HepG2 (cell line): ENCODE measurements around the gene PPEF2. TPM values are rescaled to one million over a fixed set of nuclear protein-coding genes. Genes with fewer than 3 reads are reported as not detected.
A peak's percentile ranks its signal among the peaks of the same experiment; 100 is the strongest.

ENCODE experiments used
- ATAC-seq: fragments of 200-7000 bp; cut with Tn5 transposase; 3 replicates; pipeline ENCODE4 v1.9.1; 2020; ENCODE audit warnings: mild to moderate bottlenecking, moderate library complexity
- BruUV-seq: library from RNA; stranded (reverse); fragments of 400-500 nt; replicated peaks from 2 replicates; lab custom pipeline; 2021; lab: Mats Ljungman, UMichigan
- CTCF ChIA-PET: fragments of 300-600 bp; formaldehyde crosslinking; extraction: SDS; loops from one replicate; lab custom pipeline; 2021; ENCODE audit warnings: low total read pairs, inconsistent platforms, low intra/inter-chr PET ratio; lab: Yijun Ruan, JAX
- POLR2A ChIA-PET: fragments of 350-600 bp; sonication (Branson Sonifier 250); formaldehyde crosslinking; loops from one replicate; lab custom pipeline; 2020; ENCODE audit warnings: antibody characterized with exemption, inconsistent platforms; lab: Yijun Ruan, JAX
- DNase-seq: peaks from one replicate; pipeline ENCODE4 v3.0.0-alpha.2; 2015; ENCODE audit warnings: low spot score
- FAIRE-seq: peaks from 3 replicates; lab custom pipeline; 2011; peaks lifted over from hg19 to GRCh38; lab: Jason Lieb, UNC
- H2AFZ ChIP-seq: one replicate; pipeline ENCODE4 v1.6.1; 2011; ENCODE audit warnings: low read length, inconsistent platforms
- H3K27ac ChIP-seq: fragments of 300-600 bp; 3 replicates; pipeline ENCODE4 v1.8.0; 2011; ENCODE audit warnings: mixed run types, mild to moderate bottlenecking, mixed read lengths, low read length, inconsistent platforms; ENCODE audit not compliant: insufficient read depth; ENCODE audit errors: extremely low read length
- H3K27me3 ChIP-seq, 2 experiments: fragments of 200-600 bp in 1 of 2; 2 replicates in 1 of 2; 3 replicates in 1 of 2; pipeline versions ENCODE4 v1.6.0 to v1.8.0; 2011; ENCODE audit warnings: low read length in 2 of 2, mild to moderate bottlenecking in 2 of 2, moderate library complexity in 2 of 2, inconsistent platforms in 1 of 2; ENCODE audit not compliant: insufficient read depth in 2 of 2, control insufficient read depth in 1 of 2
- H3K36me3 ChIP-seq, 2 experiments: fragments of 200-600 bp in 1 of 2; replicated peaks in 1 of 2; 2 replicates in 1 of 2; 3 replicates in 1 of 2; pipeline versions ENCODE4 v1.5.1 to v1.8.0; 2011; ENCODE audit warnings: low read length in 2 of 2, inconsistent platforms in 1 of 2; ENCODE audit not compliant: insufficient read depth in 2 of 2, control insufficient read depth in 1 of 2
- H3K4me1 ChIP-seq: 2 replicates; pipeline ENCODE4 v1.5.1; 2012; ENCODE audit warnings: low read length, inconsistent platforms; ENCODE audit not compliant: insufficient read depth
- H3K4me2 ChIP-seq: 2 replicates; pipeline ENCODE4 v1.6.0; 2011; ENCODE audit warnings: low read depth, low read length, inconsistent platforms
- H3K4me3 ChIP-seq, 3 experiments: fragments of 200-600 bp in 1 of 3; sonication (generic), shearing (Covaris generic) in 1 of 3; replicated peaks in 1 of 3; 2 replicates each; pipeline ENCODE4 v1.5.1; 2011 to 2016; ENCODE audit warnings: low read length in 3 of 3, inconsistent platforms in 2 of 3, low read depth in 2 of 3, mild to moderate bottlenecking in 2 of 3, control low read depth in 1 of 3, mixed read lengths in 1 of 3; ENCODE audit not compliant: insufficient read depth in 1 of 3
- H3K79me2 ChIP-seq: one replicate; pipeline ENCODE4 v1.6.1; 2011; ENCODE audit warnings: low read length, inconsistent platforms; ENCODE audit not compliant: insufficient read depth
- H3K9ac ChIP-seq: 2 replicates; pipeline ENCODE4 v1.6.0; 2011; ENCODE audit warnings: mild to moderate bottlenecking, low read depth, low read length, inconsistent platforms; ENCODE audit not compliant: insufficient read depth
- H3K9me3 ChIP-seq: 2 replicates; pipeline ENCODE4 v1.5.1; 2012; ENCODE audit warnings: mild to moderate bottlenecking, low read length
- H4K20me1 ChIP-seq: 2 replicates; pipeline ENCODE4 v1.6.0; 2011; ENCODE audit warnings: inconsistent platforms, mild to moderate bottlenecking, low read length, moderate library complexity; ENCODE audit not compliant: insufficient read depth
- HNRNPL ChIP-seq: fragments of 200-400 bp; formaldehyde crosslinking; IDR thresholded peaks from 2 replicates; pipeline ENCODE4 v1.6.1; 2017; ENCODE audit warnings: mild to moderate bottlenecking, low read depth, low read length
- MAFF ChIP-seq: IDR thresholded peaks from 2 replicates; pipeline ENCODE4 v1.6.1; 2011; ENCODE audit warnings: low read depth, low read length, improper control_type of control experiment
- MAFK ChIP-seq, 2 experiments: IDR thresholded peaks in 1 of 2; conservative IDR thresholded peaks in 1 of 2; 2 replicates each; pipeline ENCODE4 v1.6.1; 2011; ENCODE audit warnings: improper control_type of control experiment in 2 of 2, low read length in 2 of 2
- TBL1XR1 ChIP-seq: fragments of 150-350 bp; IDR thresholded peaks from 2 replicates; pipeline ENCODE4 v1.6.1; 2014; ENCODE audit warnings: borderline replicate concordance, low read length; ENCODE audit not compliant: partially characterized antibody
- THYN1 ChIP-seq: sonication (generic); formaldehyde crosslinking; IDR thresholded peaks from 2 replicates; pipeline ENCODE4 v1.8.1; 2023; ENCODE audit warnings: low read depth, mild to moderate bottlenecking, moderate library complexity, missing genetic modification reagents, borderline replicate concordance
- ZNF841 ChIP-seq: sonication (generic); formaldehyde crosslinking; IDR thresholded peaks from 2 replicates; pipeline ENCODE4 v1.8.1; 2023; ENCODE audit warnings: missing genetic modification reagents, borderline replicate concordance
- in situ Hi-C: cut with HindIII; loops from 2 replicates; pipeline ENCODE4 v1.10.0; 2017; ENCODE audit warnings: low pct_unique_long_range_greater_than_20kb; ENCODE audit not compliant: extremely low pct_ligation_motif_present
- intact Hi-C: fragments of 100-400 bp; cut with micrococcal nuclease; formaldehyde crosslinking; loops from one replicate; pipeline ENCODE4 v1.10.0; 2022; ENCODE audit not compliant: unreplicated experiment
- polyA plus RNA-seq, 8 experiments: library from polyadenylated mRNA; depleted of rRNA in 3 of 8; stranded (reverse) in 7 of 8; unstranded in 1 of 8; fragments of >200 nt; fragmentation: Illumina TruSeq in 4 of 8; extraction: Trizol in 4 of 8; gene quantifications; 2 replicates each; pipeline versions ENCODE4 v1.2.1 to v1.2.3, GENCODE V29; 2011 to 2016; ENCODE audit warnings: low read depth in 4 of 8, missing spikeins in 1 of 8, mixed read lengths in 1 of 8; ENCODE audit not compliant: insufficient read depth in 1 of 8
- total RNA-seq, 5 experiments: library from RNA; depleted of rRNA; stranded (reverse); fragments of >200 nt; fragmentation: Illumina TruSeq; extraction: Trizol; gene quantifications; 2 replicates each; pipeline ENCODE4 v1.2.3, GENCODE V29; 2016; ENCODE audit warnings: low read depth in 1 of 5
- TF ChIP-seq, protein P1 (sequence below), 2 experiments: sonication (generic) in 1 of 2; formaldehyde crosslinking in 1 of 2; IDR thresholded peaks; 2 replicates each; pipeline versions ENCODE4 v1.4.0 to v1.6.1; 2018 to 2020; ENCODE audit warnings: missing genetic modification reagents in 2 of 2, borderline replicate concordance in 1 of 2, low read depth in 1 of 2, mild to moderate bottlenecking in 1 of 2, missing biosample characterization in 1 of 2

The PPEF2 gene
- total and polyA plus RNA-seq, 2 of the 13 experiments (the other 11 are each of a cell fraction or from before 2014, with no cell fraction given) = 0.01 TPM; not detected in 1

DNA sequence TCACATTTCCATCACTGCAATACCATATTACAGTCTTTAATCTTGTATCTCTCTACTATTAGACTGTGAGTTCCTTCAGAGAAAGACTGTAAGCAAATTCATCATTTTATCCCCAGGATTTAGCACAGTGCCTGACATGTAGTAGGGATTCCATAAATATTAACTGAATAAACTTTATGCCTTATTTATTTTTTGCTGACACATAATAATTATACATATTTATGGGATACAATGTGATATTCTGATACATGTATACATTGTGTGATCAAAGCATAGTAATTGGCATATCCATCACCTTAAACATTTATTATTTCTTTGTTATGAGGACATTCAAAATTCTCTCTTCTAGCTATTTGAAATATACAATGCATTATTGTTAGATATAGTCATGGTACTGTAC is 3.7 kb downstream of the PPEF2 start:
- H3K4me1 ChIP-seq = peaks cover 7% of the 10 kb centered on the region; the same call in 1 of the 2 replicates
- no peak overlapping the region for H2AFZ ChIP-seq
- H3K27me3 ChIP-seq = no peaks in the 10 kb centered on the region
- in situ Hi-C loops (loop anchor here (10.0 kb wide), 1 partner anchor 166 kb away; no protein-coding TSS in a partner anchor), intact Hi-C loops (no loop called here)
- H3K27ac ChIP-seq = no peak overlapping the region
- no peak overlapping the region for H3K9ac ChIP-seq
- no peak overlapping the region for H3K4me3 ChIP-seq
- BruUV-seq = no TSS peak
- no peaks in the 10 kb centered on the region for H3K36me3 ChIP-seq
- no peaks in the 10 kb centered on the region for H3K79me2 ChIP-seq
- ATAC-seq = no peak
- no peak overlapping the region for H3K4me2 ChIP-seq
- no peaks in the 10 kb centered on the region for H4K20me1 ChIP-seq
- TF ChIP-seq MAFK (conservative IDR thresholded peaks at IDR 0.05 in 1 of 2, IDR thresholded peaks at IDR 0.05 in 1 of 2; ENCODE audit: low read length in 2 of 2) = peak; percentile 81 to 91
- TF ChIP-seq MAFF = peak; percentile 79
- TF ChIP-seq, protein P1, sequence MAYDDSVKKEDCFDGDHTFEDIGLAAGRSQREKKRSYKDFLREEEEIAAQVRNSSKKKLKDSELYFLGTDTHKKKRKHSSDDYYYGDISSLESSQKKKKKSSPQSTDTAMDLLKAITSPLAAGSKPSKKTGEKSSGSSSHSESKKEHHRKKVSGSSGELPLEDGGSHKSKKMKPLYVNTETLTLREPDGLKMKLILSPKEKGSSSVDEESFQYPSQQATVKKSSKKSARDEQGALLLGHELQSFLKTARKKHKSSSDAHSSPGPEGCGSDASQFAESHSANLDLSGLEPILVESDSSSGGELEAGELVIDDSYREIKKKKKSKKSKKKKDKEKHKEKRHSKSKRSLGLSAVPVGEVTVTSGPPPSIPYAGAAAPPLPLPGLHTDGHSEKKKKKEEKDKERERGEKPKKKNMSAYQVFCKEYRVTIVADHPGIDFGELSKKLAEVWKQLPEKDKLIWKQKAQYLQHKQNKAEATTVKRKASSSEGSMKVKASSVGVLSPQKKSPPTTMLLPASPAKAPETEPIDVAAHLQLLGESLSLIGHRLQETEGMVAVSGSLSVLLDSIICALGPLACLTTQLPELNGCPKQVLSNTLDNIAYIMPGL (CRISPR knock-in tag; IDR thresholded peaks at IDR 0.05; ENCODE audit: borderline replicate concordance in 1 of 2, low read depth in 1 of 2) = no peak
- no peak for TF ChIP-seq TBL1XR1
- no peak for TF ChIP-seq ZNF841 (CRISPR knock-in tag)
- no peak for TF ChIP-seq HNRNPL
- TF ChIP-seq THYN1 (CRISPR knock-in tag) = no peak
- TF ChIP-seq, all 625 proteins: peak for 2
- FAIRE-seq = no peak
- DNase-seq = no peak
- ChIA-PET POLR2A (no interaction called here), CTCF (no interaction called here)
- H3K9me3 ChIP-seq = no peaks in the 10 kb centered on the region
